ENCODE data around the gene MECP2.

Gene MECP2

GRCh38 chrX:154094833-154095232 is 2.7 kb downstream of the MECP2 start:
- TF ChIP-seq CTCF (IDR thresholded peaks at IDR 0.05; ENCODE audit: low read depth, low read length) = no peak
- no peak for DNase-seq (ENCODE audit: extremely low read depth, low read depth)

DNA sequence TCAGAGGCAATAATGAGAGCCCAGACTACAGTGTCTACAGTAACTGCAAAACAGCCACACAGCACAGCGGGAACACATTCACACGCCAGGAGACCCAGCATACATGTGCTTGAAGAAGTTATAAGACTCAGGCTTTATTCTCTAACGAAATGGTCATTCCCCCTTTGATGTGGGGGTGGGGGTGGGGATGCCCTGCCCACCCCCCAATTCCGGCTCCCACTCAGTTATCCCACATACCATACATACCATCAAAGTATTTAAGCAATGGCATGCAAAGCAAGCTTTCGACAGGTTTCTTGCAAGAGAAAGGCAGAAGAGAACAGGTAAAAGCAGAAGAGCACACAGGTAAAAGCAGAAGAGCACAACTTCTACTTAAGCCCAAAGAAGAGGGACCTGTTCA is 3.6 kb downstream of the MECP2 start:
- no peak for DNase-seq (ENCODE audit: extremely low read depth, low read depth)
- no peak for TF ChIP-seq CTCF (IDR thresholded peaks at IDR 0.05; ENCODE audit: low read depth, low read length)

- TF ChIP-seq CTCF (IDR thresholded peaks at IDR 0.05; ENCODE audit: low read depth, low read length) = no peak
- no peak for DNase-seq (ENCODE audit: extremely low read depth, low read depth)
Measured at GRCh38 chrX:154092371-154092770, 5.1 kb downstream of the MECP2 start.

DNA sequence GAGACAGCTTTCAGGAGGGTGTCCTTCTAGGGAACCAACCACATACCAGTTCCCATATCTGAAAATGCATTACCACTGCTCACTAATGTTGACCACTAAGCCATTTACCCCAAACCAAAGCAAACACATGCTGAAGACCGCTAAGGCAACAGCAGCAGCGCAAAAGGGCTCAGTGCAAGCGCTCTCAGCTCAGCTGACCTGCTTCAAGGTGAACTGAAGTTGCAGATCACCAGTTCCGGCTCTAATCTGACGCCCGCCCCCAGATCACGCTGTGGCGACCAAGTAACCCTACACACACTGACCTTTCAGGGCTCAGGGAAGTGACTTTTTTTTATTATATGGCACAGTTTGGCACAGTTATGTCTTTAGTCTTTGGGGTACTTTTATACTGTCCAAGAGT is 5.8 kb downstream of the MECP2 start:
- TF ChIP-seq CTCF (IDR thresholded peaks at IDR 0.05; ENCODE audit: low read depth, low read length) = no peak

GRCh38 chrX:154090731-154091130 is 6.8 kb downstream of the MECP2 start:
- TF ChIP-seq CTCF (IDR thresholded peaks at IDR 0.05; ENCODE audit: low read depth, low read length) = no peak
- no peak for DNase-seq (ENCODE audit: extremely low read depth, low read depth)

More for the DNA sequence above, 5.8 kb downstream of the MECP2 start:
- no peak for DNase-seq (ENCODE audit: extremely low read depth, low read depth)

DNA sequence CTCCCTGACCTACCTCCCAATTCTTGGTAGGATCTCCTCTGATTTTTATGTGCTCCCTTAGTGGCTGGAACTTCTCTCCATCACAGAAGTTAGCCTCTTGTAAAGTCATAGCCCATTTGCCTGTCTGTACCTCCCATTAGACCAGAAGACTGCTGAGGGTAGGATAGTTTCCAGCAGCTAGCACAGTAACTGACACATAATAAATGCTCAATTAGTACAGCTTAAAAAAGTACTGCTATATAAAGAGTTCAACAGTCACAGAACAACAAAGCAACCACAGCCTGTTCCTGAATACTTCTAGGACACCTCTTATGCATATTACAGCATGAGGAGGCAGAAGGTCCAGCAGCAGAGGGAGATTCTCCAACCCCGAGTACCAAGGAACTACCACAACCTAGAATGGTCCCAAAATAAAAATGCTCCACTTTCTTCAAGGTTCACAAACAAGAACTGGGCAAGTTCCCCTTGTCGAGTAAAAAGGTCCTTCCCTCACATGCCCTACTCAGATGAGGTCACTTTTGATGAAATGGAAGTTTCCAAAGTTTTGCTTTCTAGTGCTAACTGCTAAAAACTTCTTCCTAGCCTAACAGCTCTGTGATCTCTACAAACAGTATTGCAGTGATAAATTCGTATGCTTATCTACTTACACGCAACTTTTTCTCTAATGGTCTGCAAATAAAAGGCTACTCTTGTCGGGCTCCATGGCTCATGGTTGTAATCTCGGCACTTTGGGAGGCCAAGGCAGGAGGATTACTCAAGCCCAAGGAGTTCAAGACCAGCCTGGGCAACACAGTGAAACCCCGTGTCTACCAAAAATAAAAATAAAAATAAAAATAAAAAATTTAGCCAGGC is 12.8 kb downstream of the MECP2 start:
- TF ChIP-seq CTCF (IDR thresholded peaks at IDR 0.05; ENCODE audit: low read depth, low read length) = no peak
- no peak for DNase-seq (ENCODE audit: extremely low read depth, low read depth)

DNA sequence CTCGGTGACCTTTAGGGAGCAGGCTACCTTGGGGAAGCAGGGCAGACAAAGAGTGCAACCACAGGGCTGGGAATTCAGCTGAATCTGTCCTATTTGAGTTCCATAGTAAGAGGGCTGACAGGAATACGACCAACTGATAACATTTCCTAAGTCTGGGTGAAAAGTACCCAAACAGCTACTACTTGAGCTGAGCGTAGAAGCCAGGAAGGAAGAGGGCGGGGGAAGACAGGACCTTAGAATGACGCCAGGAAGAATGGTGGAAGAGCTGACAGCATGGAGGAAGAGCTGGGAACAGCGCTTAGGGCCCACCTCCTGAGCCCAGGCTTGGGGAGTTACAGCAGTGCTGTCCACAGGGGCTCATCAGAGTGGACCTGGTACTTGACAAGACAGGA is 14.4 kb downstream of the MECP2 start:
- TF ChIP-seq CTCF (IDR thresholded peaks at IDR 0.05; ENCODE audit: low read depth, low read length) = no peak
- DNase-seq (ENCODE audit: extremely low read depth, low read depth) = no peak
